Smooth muscle cell (in vitro differentiated cells): ENCODE results near the gene ZEB2. TPM values are rescaled to one million over a fixed set of nuclear protein-coding genes. Genes with fewer than 3 reads are reported as not detected.

Source experiments
- DNase-seq: peaks from one replicate; lab custom pipeline; 2025; ENCODE audit not compliant: unreplicated experiment; lab: John Stamatoyannopoulos, UW
- H2AFZ ChIP-seq: fragments of 200-600 bp; sonication (generic); 2 replicates; pipeline ENCODE4 v1.6.0; 2016; ENCODE audit warnings: antibody characterized with exemption, low read depth, mild to moderate bottlenecking
- H3F3A ChIP-seq: fragments of 200-600 bp; sonication (generic); 2 replicates; pipeline ENCODE4 v1.6.0; 2017; ENCODE audit warnings: antibody characterized with exemption, low read depth
- H3K27ac ChIP-seq: fragments of 200-600 bp; sonication (generic); 2 replicates; pipeline ENCODE4 v1.5.1; 2016; ENCODE audit warnings: low read depth, mild to moderate bottlenecking
- H3K27me3 ChIP-seq: fragments of 200-600 bp; sonication (generic); 2 replicates; pipeline ENCODE4 v1.6.1; 2016; ENCODE audit warnings: low read depth, mild to moderate bottlenecking
- H3K36me3 ChIP-seq: fragments of 200-600 bp; sonication (generic); 2 replicates; pipeline ENCODE4 v1.5.1; 2016; ENCODE audit warnings: low read depth
- H3K4me1 ChIP-seq: fragments of 200-600 bp; sonication (generic); 2 replicates; pipeline ENCODE4 v1.5.1; 2016; ENCODE audit warnings: low read depth
- H3K4me2 ChIP-seq: fragments of 200-600 bp; sonication (generic); 2 replicates; pipeline ENCODE4 v1.6.0; 2016; ENCODE audit warnings: mild to moderate bottlenecking
- H3K4me3 ChIP-seq: fragments of 200-600 bp; sonication (generic); 2 replicates; pipeline ENCODE4 v1.5.1; 2016; ENCODE audit warnings: mild to moderate bottlenecking
- H3K79me2 ChIP-seq: fragments of 200-600 bp; sonication (generic); 2 replicates; pipeline ENCODE4 v1.6.0; 2016; ENCODE audit warnings: low read depth, mild to moderate bottlenecking
- H3K9ac ChIP-seq: fragments of 200-600 bp; sonication (generic); 2 replicates; pipeline ENCODE4 v1.6.0; 2016; ENCODE audit warnings: low read depth
- H3K9me3 ChIP-seq: fragments of 200-600 bp; sonication (generic); replicated peaks from 2 replicates; pipeline ENCODE4 v1.5.1; 2016; ENCODE audit warnings: low read depth
- H4K20me1 ChIP-seq: fragments of 200-600 bp; sonication (generic); 2 replicates; pipeline ENCODE4 v1.6.0; 2016; ENCODE audit warnings: low read depth
- WGBS: methylation state at CpG from one replicate; pipeline ENCODE4 v1.1.7; 2016; ENCODE audit warnings: low lambda C conversion rate; 5-methylcytosine and 5-hydroxymethylcytosine counted together
- polyA plus RNA-seq: library from polyadenylated mRNA; unstranded; fragments of >200 nt; fragmentation: Nextera tagmentation; extraction: Ambion mirVana; gene quantifications from 2 replicates; pipeline ENCODE4 v1.2.1, GENCODE V29; 2016
- total RNA-seq: library from RNA; depleted of rRNA; stranded (reverse); fragments of >200 nt; gene quantifications from 2 replicates; pipeline ENCODE4 v1.2.3, GENCODE V29; 2014
- TF ChIP-seq, protein P1 (sequence below): fragments of 200-600 bp; sonication (generic); IDR thresholded peaks from 2 replicates; pipeline ENCODE4 v1.5.1; 2017; ENCODE audit warnings: borderline replicate concordance, mild to moderate bottlenecking, antibody characterized with exemption; ENCODE audit not compliant: insufficient read depth, poor library complexity, severe bottlenecking

ZEB2 gene
- total and polyA plus RNA-seq, 2 experiments from 2014 or later, result 67.5 to 148 TPM

GRCh38 chr2:144553379-144553778 is 33.5 kb upstream of the ZEB2 start:
- 26% methylated on average over 3 of the region's 3 CpGs for WGBS
- no peaks in the 10 kb centered on the region for H3K27me3 ChIP-seq
- peak overlapping the region; percentile 31 for H3K9ac ChIP-seq
- no peak overlapping the region for H3K4me3 ChIP-seq
- no peak overlapping the region for H2AFZ ChIP-seq
- no peaks in the 10 kb centered on the region for H3K9me3 ChIP-seq
- no peaks in the 10 kb centered on the region for H4K20me1 ChIP-seq
- H3K27ac ChIP-seq, result peak overlapping the region; percentile 50
- peaks cover 10% of the 10 kb centered on the region for H3K4me1 ChIP-seq
- H3K4me2 ChIP-seq, result peak overlapping the region; percentile 28
- H3K79me2 ChIP-seq, result no peaks in the 10 kb centered on the region
- no peak for DNase-seq
- TF ChIP-seq, protein P1, sequence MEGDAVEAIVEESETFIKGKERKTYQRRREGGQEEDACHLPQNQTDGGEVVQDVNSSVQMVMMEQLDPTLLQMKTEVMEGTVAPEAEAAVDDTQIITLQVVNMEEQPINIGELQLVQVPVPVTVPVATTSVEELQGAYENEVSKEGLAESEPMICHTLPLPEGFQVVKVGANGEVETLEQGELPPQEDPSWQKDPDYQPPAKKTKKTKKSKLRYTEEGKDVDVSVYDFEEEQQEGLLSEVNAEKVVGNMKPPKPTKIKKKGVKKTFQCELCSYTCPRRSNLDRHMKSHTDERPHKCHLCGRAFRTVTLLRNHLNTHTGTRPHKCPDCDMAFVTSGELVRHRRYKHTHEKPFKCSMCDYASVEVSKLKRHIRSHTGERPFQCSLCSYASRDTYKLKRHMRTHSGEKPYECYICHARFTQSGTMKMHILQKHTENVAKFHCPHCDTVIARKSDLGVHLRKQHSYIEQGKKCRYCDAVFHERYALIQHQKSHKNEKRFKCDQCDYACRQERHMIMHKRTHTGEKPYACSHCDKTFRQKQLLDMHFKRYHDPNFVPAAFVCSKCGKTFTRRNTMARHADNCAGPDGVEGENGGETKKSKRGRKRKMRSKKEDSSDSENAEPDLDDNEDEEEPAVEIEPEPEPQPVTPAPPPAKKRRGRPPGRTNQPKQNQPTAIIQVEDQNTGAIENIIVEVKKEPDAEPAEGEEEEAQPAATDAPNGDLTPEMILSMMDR, result no peak
- no peaks in the 10 kb centered on the region for H3F3A ChIP-seq
- no peaks in the 10 kb centered on the region for H3K36me3 ChIP-seq

GRCh38 chr2:144552821-144553220 is 32.9 kb upstream of the ZEB2 start:
- Histone ChIP-seq H3K4me2 (peak overlapping the region; percentile 28), H2AFZ (no peak overlapping the region), H3F3A (no peaks in the 10 kb centered on the region), H3K79me2 (no peaks in the 10 kb centered on the region), H3K4me1 (peaks cover 10% of the 10 kb centered on the region), H3K4me3 (no peak overlapping the region), H3K27ac (peak overlapping the region; percentile 50), H4K20me1 (no peaks in the 10 kb centered on the region), H3K9ac (peak overlapping the region; percentile 31), H3K9me3 (no peaks in the 10 kb centered on the region), H3K27me3 (no peaks in the 10 kb centered on the region), H3K36me3 (no peaks in the 10 kb centered on the region)
- DNase-seq, result no peak
- TF ChIP-seq, protein P1, result no peak

DNA sequence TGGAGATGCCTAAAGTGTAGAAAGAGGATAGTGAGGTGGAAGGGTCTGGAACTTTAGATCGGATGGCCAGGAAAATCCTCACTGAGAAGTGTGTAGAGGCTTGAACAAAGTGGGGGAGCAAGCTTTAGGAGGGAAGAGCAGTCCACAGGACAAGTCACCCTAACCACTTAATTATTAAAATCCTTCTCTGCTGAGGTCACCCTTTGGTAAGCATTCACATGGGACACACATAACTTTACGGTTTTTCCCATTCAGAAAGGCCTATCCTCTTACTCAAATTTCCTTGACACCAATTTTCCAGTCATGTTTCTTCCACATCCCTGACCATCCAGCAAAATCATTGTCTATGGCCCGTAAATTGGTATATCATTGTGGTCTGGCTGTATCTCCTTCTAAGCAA is 31.0 kb upstream of the ZEB2 start:
- Histone ChIP-seq H3K9ac (no peak overlapping the region), H3K27ac (no peak overlapping the region), H3K4me3 (no peak overlapping the region), H3F3A (no peaks in the 10 kb centered on the region), H2AFZ (no peak overlapping the region), H3K4me2 (no peak overlapping the region), H3K4me1 (peaks cover 10% of the 10 kb centered on the region), H3K79me2 (no peaks in the 10 kb centered on the region), H4K20me1 (no peaks in the 10 kb centered on the region), H3K9me3 (no peaks in the 10 kb centered on the region), H3K27me3 (no peaks in the 10 kb centered on the region), H3K36me3 (no peaks in the 10 kb centered on the region)
- TF ChIP-seq, protein P1, result no peak
- WGBS, result 85% methylated on average over 3 of the region's 3 CpGs
- no peak for DNase-seq

DNA sequence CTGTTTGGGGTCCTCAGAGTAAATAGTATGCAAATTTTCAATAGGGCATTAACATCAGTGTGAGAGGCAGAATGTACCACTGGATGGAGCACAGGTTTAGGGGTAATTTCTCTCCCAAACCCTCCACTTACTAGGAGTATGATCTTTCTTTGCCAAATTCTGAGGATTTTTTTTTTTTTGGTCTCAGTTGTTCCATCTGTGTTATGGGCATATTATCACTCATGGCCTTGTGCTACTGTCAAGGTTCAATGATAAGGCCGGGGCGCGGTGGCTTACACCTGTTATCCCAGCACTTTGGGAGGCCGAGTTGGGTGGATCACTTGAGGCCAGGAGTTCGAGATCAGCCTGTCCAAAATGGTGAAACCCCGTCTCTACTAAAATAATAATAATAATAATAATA is 30.2 kb upstream of the ZEB2 start:
- Histone ChIP-seq H2AFZ (no peak overlapping the region), H3F3A (no peaks in the 10 kb centered on the region), H3K27ac (no peak overlapping the region), H3K79me2 (no peaks in the 10 kb centered on the region), H3K27me3 (no peaks in the 10 kb centered on the region), H4K20me1 (no peaks in the 10 kb centered on the region), H3K4me1 (peaks cover 10% of the 10 kb centered on the region), H3K4me2 (no peak overlapping the region), H3K4me3 (no peak overlapping the region), H3K36me3 (no peaks in the 10 kb centered on the region), H3K9ac (no peak overlapping the region), H3K9me3 (no peaks in the 10 kb centered on the region)
- TF ChIP-seq, protein P1, result no peak
- DNase-seq, result no peak
- WGBS, result 94% methylated on average over 6 of the region's 6 CpGs
